H9 (cell line): ENCODE data around the gene B4GALT1. TPM values are rescaled to one million over a fixed set of nuclear protein-coding genes. Genes with fewer than 3 reads are reported as not detected.

ENCODE experiments used
- DNase-seq: peaks from one replicate; pipeline ENCODE4 v3.0.0-alpha.2; 2017
- H2AFZ ChIP-seq: one replicate; pipeline ENCODE4 v1.6.1; 2013; ENCODE audit warnings: mild to moderate bottlenecking, low read length, control low read depth, moderate library complexity
- H2AK5ac ChIP-seq: 2 replicates; pipeline ENCODE4 v1.6.1; 2013; ENCODE audit warnings: low read length, control low read depth, mixed read lengths; ENCODE audit not compliant: insufficient read length
- H2BK120ac ChIP-seq: one replicate; pipeline ENCODE4 v1.6.1; 2013; ENCODE audit warnings: low read depth, mild to moderate bottlenecking, low read length, control low read depth, inconsistent platforms; ENCODE audit not compliant: poor library complexity, severe bottlenecking
- H2BK12ac ChIP-seq: 2 replicates; pipeline ENCODE4 v1.6.1; 2013; ENCODE audit warnings: low read length, control low read depth, mixed read lengths, low read depth; ENCODE audit not compliant: insufficient read length
- H2BK15ac ChIP-seq: 2 replicates; pipeline ENCODE4 v1.6.1; 2013; ENCODE audit warnings: low read depth, low read length, control low read depth
- H2BK20ac ChIP-seq: one replicate; pipeline ENCODE4 v1.6.1; 2013; ENCODE audit warnings: low read depth, mild to moderate bottlenecking, low read length, control low read depth, inconsistent platforms; ENCODE audit not compliant: poor library complexity, severe bottlenecking
- H2BK5ac ChIP-seq: 2 replicates; pipeline ENCODE4 v1.6.1; 2013; ENCODE audit warnings: low read length, control low read depth, mixed read lengths; ENCODE audit not compliant: insufficient read length
- H3K14ac ChIP-seq: 2 replicates; pipeline ENCODE4 v1.6.1; 2013; ENCODE audit warnings: low read length, control low read depth; ENCODE audit not compliant: insufficient read depth
- H3K18ac ChIP-seq: 2 replicates; pipeline ENCODE4 v1.6.1; 2013; ENCODE audit warnings: low read depth, mild to moderate bottlenecking, mixed read lengths, low read length, control low read depth; ENCODE audit not compliant: insufficient read length
- H3K23ac ChIP-seq: 2 replicates; pipeline ENCODE4 v1.6.1; 2013; ENCODE audit warnings: low read length, control low read depth, mixed read lengths, low read depth; ENCODE audit not compliant: insufficient read length
- H3K23me2 ChIP-seq: 2 replicates; pipeline ENCODE4 v1.6.1; 2013; ENCODE audit warnings: low read depth, mild to moderate bottlenecking, mixed read lengths, low read length, control low read depth; ENCODE audit not compliant: insufficient read length, poor library complexity, severe bottlenecking
- H3K27ac ChIP-seq: 2 replicates; pipeline ENCODE4 v1.5.1; 2013; ENCODE audit warnings: low read length, control low read depth, mixed read lengths, low read depth; ENCODE audit not compliant: insufficient read length
- H3K27me3 ChIP-seq: 2 replicates; pipeline ENCODE4 v1.6.1; 2013; ENCODE audit warnings: low read length, control low read depth, inconsistent platforms; ENCODE audit not compliant: insufficient read depth
- H3K4ac ChIP-seq: 2 replicates; pipeline ENCODE4 v1.6.1; 2013; ENCODE audit warnings: low read depth, mild to moderate bottlenecking, control low read depth, inconsistent platforms, low read length, moderate library complexity
- H3K4me1 ChIP-seq: 2 replicates; pipeline ENCODE4 v1.6.1; 2013; ENCODE audit warnings: low read length, control low read depth, inconsistent platforms; ENCODE audit not compliant: insufficient read depth
- H3K4me2 ChIP-seq: 2 replicates; pipeline ENCODE4 v1.6.1; 2013; ENCODE audit warnings: low read length, control low read depth, mixed read lengths; ENCODE audit not compliant: insufficient read length, insufficient read depth
- H3K56ac ChIP-seq: 2 replicates; pipeline ENCODE4 v1.6.1; 2013; ENCODE audit warnings: low read depth, mild to moderate bottlenecking, mixed read lengths, low read length, control low read depth; ENCODE audit not compliant: insufficient read length
- H3K79me1 ChIP-seq: 2 replicates; pipeline ENCODE4 v1.6.1; 2013; ENCODE audit warnings: low read depth, mild to moderate bottlenecking, moderate library complexity, low read length, control low read depth, inconsistent platforms; ENCODE audit not compliant: insufficient read depth, poor library complexity, severe bottlenecking
- H3K79me2 ChIP-seq: 2 replicates; pipeline ENCODE4 v1.6.1; 2013; ENCODE audit warnings: low read length, control low read depth, inconsistent platforms; ENCODE audit not compliant: insufficient read depth
- H3K9ac ChIP-seq: 2 replicates; pipeline ENCODE4 v1.6.1; 2013; ENCODE audit warnings: low read length, control low read depth, mixed read lengths; ENCODE audit not compliant: insufficient read length; ENCODE audit errors: extremely low read depth
- H3K9me3 ChIP-seq: one replicate; pipeline ENCODE4 v1.6.1; 2013; ENCODE audit warnings: low read depth, low read length, inconsistent platforms; ENCODE audit not compliant: control insufficient read depth
- H3T11ph ChIP-seq: one replicate; pipeline ENCODE4 v1.6.1; 2013; ENCODE audit warnings: mild to moderate bottlenecking, low read length, control low read depth, inconsistent platforms
- H4K20me1 ChIP-seq: one replicate; pipeline ENCODE4 v1.6.1; 2013; ENCODE audit not compliant: control insufficient read depth, insufficient read length, insufficient read depth
- H4K5ac ChIP-seq: 2 replicates; pipeline ENCODE4 v1.6.1; 2013; ENCODE audit warnings: low read depth, mild to moderate bottlenecking, mixed read lengths, low read length, control low read depth; ENCODE audit not compliant: insufficient read length
- H4K8ac ChIP-seq: replicated peaks from 2 replicates; pipeline ENCODE4 v1.6.1; 2013; ENCODE audit warnings: low read length, control low read depth, mixed read lengths, low read depth; ENCODE audit not compliant: insufficient read length
- H4K91ac ChIP-seq: 2 replicates; pipeline ENCODE4 v1.6.1; 2013; ENCODE audit warnings: low read depth, mild to moderate bottlenecking, moderate library complexity, mixed read lengths, low read length, control low read depth; ENCODE audit not compliant: insufficient read length
- H3K27ac Mint-ChIP-seq, 3 experiments: 2 replicates in 2 of 3; 3 replicates in 1 of 3; pipeline ENCODE4 v1.8.0; 2020 to 2021; ENCODE audit warnings: mixed read lengths in 3 of 3, mild to moderate bottlenecking in 1 of 3, moderate library complexity in 1 of 3
- H3K27me3 Mint-ChIP-seq: 2 replicates; pipeline ENCODE4 v1.8.0; 2021; ENCODE audit warnings: low read depth, mild to moderate bottlenecking, moderate library complexity, mixed read lengths
- H3K36me3 Mint-ChIP-seq, 3 experiments: 2 replicates in 2 of 3; 3 replicates in 1 of 3; pipeline ENCODE4 v1.8.0; 2020 to 2021; ENCODE audit warnings: low read depth in 3 of 3, mixed read lengths in 3 of 3; ENCODE audit not compliant: insufficient read depth in 1 of 3
- H3K4me1 Mint-ChIP-seq, 2 experiments: 2 replicates each; pipeline ENCODE4 v1.8.0; 2020; ENCODE audit warnings: mixed read lengths in 2 of 2
- H3K4me3 Mint-ChIP-seq, 2 experiments: 2 replicates in 1 of 2; 3 replicates in 1 of 2; pipeline ENCODE4 v1.8.0; 2020 to 2021; ENCODE audit warnings: mild to moderate bottlenecking in 2 of 2, mixed read lengths in 2 of 2, moderate library complexity in 1 of 2
- H3K9me3 Mint-ChIP-seq, 2 experiments: 2 replicates in 1 of 2; 3 replicates in 1 of 2; pipeline ENCODE4 v1.8.0; 2020; ENCODE audit warnings: mild to moderate bottlenecking in 2 of 2, mixed read lengths in 2 of 2, moderate library complexity in 1 of 2
- WGBS: extraction: QIAGEN DNeasy Blood & Tissue Kit; methylation state at CpG from one replicate; pipeline ENCODE4 v1.1.7; 2013; ENCODE audit warnings: missing lambda C conversion rate, low lambda C conversion rate, mixed read lengths; ENCODE audit not compliant: insufficient read length; ENCODE audit errors: extremely low coverage; 5-methylcytosine and 5-hydroxymethylcytosine counted together
- total RNA-seq: library from RNA; stranded (reverse); gene quantifications from 2 replicates; pipeline ENCODE4 v1.2.1, GENCODE V29; 2021
- TF ChIP-seq, protein P1 (sequence below): fragments of 200-600 bp; sonication (generic); conservative IDR thresholded peaks from 3 replicates; pipeline ENCODE4 v1.8.0; 2021; ENCODE audit warnings: antibody characterized with exemption, mild to moderate bottlenecking

B4GALT1 gene
- total RNA-seq, 1 experiment from 2014 or later: 15.3 TPM

- Histone ChIP-seq H2AFZ (no peak overlapping the region), H2BK5ac (no peak overlapping the region), H3K4ac (no peak overlapping the region), H3K23ac (no peak overlapping the region), H4K8ac (no peak overlapping the region), H3K27me3 (no peaks in the 10 kb centered on the region), H3K14ac (no peak overlapping the region), H3K56ac (no peak overlapping the region), H2AK5ac (no peak overlapping the region), H2BK120ac (no peak overlapping the region), H3K18ac (no peak overlapping the region), H3K4me1 (no peaks in the 10 kb centered on the region), H4K5ac (no peak overlapping the region), H3K79me2 (no peaks in the 10 kb centered on the region; the same call in 1 of the 2 replicates), H3K9ac (no peak overlapping the region), H3K27ac (no peak overlapping the region), H3K79me1 (peaks cover 4% of the 10 kb centered on the region), H2BK15ac (no peak overlapping the region), H4K91ac (no peak overlapping the region), H3K4me2 (no peak overlapping the region), H3K9me3 (no peaks in the 10 kb centered on the region), H3T11ph (no peak overlapping the region), H2BK12ac (no peak overlapping the region), H2BK20ac (no peak overlapping the region), H4K20me1 (no peaks in the 10 kb centered on the region), H3K23me2 (no peaks in the 10 kb centered on the region)
- no peak overlapping the region for H3K27ac Mint-ChIP-seq
- H3K36me3 Mint-ChIP-seq: no peaks in the 10 kb centered on the region
- no peak overlapping the region for H3K4me3 Mint-ChIP-seq
- H3K9me3 Mint-ChIP-seq: no peaks in the 10 kb centered on the region
- TF ChIP-seq, protein P1, sequence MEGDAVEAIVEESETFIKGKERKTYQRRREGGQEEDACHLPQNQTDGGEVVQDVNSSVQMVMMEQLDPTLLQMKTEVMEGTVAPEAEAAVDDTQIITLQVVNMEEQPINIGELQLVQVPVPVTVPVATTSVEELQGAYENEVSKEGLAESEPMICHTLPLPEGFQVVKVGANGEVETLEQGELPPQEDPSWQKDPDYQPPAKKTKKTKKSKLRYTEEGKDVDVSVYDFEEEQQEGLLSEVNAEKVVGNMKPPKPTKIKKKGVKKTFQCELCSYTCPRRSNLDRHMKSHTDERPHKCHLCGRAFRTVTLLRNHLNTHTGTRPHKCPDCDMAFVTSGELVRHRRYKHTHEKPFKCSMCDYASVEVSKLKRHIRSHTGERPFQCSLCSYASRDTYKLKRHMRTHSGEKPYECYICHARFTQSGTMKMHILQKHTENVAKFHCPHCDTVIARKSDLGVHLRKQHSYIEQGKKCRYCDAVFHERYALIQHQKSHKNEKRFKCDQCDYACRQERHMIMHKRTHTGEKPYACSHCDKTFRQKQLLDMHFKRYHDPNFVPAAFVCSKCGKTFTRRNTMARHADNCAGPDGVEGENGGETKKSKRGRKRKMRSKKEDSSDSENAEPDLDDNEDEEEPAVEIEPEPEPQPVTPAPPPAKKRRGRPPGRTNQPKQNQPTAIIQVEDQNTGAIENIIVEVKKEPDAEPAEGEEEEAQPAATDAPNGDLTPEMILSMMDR: no peak
- no CpG with 5 or more reads among the region's 5 CpGs for WGBS
- peaks cover 13 to 14% of the 10 kb centered on the region in 2 experiments for H3K4me1 Mint-ChIP-seq
- no peaks in the 10 kb centered on the region for H3K27me3 Mint-ChIP-seq
- DNase-seq: no peak
Observed at GRCh38 chr9:33142535-33142934, 24.6 kb downstream of the B4GALT1 start.
